ENCODE measurements around the gene LRCH4. TPM values are rescaled to one million over a fixed set of nuclear protein-coding genes. Genes with fewer than 3 reads are reported as not detected.
A peak's percentile ranks its signal among the peaks of the same experiment; 100 is the strongest.

Gene LRCH4
- total and polyA plus RNA-seq, 2 of the 13 experiments (the other 11 are each of a cell fraction or from before 2014, with no cell fraction given), result 7.0 to 9.3 TPM

DNA sequence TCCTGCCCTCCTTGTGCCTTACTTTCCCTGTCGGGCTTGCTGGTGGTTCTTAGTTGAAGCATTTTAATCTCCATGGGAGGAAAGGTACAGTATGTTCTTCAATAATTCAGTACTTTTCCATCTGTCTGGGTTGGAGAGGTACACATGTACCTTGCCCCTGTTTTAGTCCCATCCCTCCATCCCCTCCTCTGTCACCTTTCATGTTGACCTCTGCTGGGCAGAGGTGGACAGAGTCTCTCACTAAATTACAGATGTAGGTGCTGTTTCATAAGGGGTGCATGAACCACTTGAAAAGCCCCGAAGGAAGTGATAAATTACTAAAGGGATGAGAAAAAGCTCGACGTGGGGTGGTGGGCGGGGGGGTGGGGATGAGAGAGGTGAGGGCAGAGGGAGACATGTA is 41.5 kb downstream of the LRCH4 start (continued):
- TF ChIP-seq ZNF841 (CRISPR knock-in tag; IDR thresholded peaks at IDR 0.05; ENCODE audit: borderline replicate concordance) (no peak), JUND (CRISPR knock-in tag; IDR thresholded peaks at IDR 0.05) (no peak), ZC3H13 (CRISPR knock-in tag; IDR thresholded peaks at IDR 0.05) (no peak), NR2F1 (CRISPR knock-in tag; IDR thresholded peaks at IDR 0.05) (peak in 1 of 2 experiments; percentile 85; a peak in 2 of 4 replicates), DMAP1 (CRISPR knock-in tag; IDR thresholded peaks at IDR 0.05) (peak; percentile 50; the same call in 1 of the 2 replicates), NKX3-1 (CRISPR knock-in tag; IDR thresholded peaks at IDR 0.05) (no peak), MEIS2 (CRISPR knock-in tag; IDR thresholded peaks at IDR 0.05) (0 out of 2 replicates have a peak, but pooled peaks have one; percentile 62), MYC (CRISPR knock-in tag; IDR thresholded peaks at IDR 0.05; ENCODE audit: borderline replicate concordance) (no peak), KLF11 (CRISPR knock-in tag; IDR thresholded peaks at IDR 0.05) (no peak), SALL1 (CRISPR knock-in tag; IDR thresholded peaks at IDR 0.05) (no peak; the same call in 1 of the 2 replicates), ARNTL (CRISPR knock-in tag; IDR thresholded peaks at IDR 0.05) (0 out of 2 replicates have a peak, but pooled peaks have one; percentile 43), TARDBP (CRISPR knock-in tag; IDR thresholded peaks at IDR 0.05) (peak; percentile 55; the same call in 1 of the 2 replicates), SP4 (CRISPR knock-in tag; IDR thresholded peaks at IDR 0.05) (no peak), MATR3 (CRISPR knock-in tag; IDR thresholded peaks at IDR 0.05) (no peak), KMT2A (CRISPR knock-in tag; IDR thresholded peaks at IDR 0.05) (no peak), ZNF446 (CRISPR knock-in tag; IDR thresholded peaks at IDR 0.05) (no peak), PAX8 (CRISPR knock-in tag; IDR thresholded peaks at IDR 0.05; ENCODE audit: borderline replicate concordance) (no peak), KDM1A (CRISPR knock-in tag; IDR thresholded peaks at IDR 0.05) (0 out of 2 replicates have a peak, but pooled peaks have one; percentile 17), PRPF4 (IDR thresholded peaks at IDR 0.05; ENCODE audit: low read depth, low read length, poor library complexity, severe bottlenecking) (no peak), BCL6 (CRISPR knock-in tag; IDR thresholded peaks at IDR 0.05) (peak; percentile 69), GTF3A (CRISPR knock-in tag; conservative IDR thresholded peaks at IDR 0.05) (no peak), FOXO1 (CRISPR knock-in tag; IDR thresholded peaks at IDR 0.05) (peak; percentile 58; the same call in 1 of the 2 replicates)
- TF ChIP-seq, protein P1, sequence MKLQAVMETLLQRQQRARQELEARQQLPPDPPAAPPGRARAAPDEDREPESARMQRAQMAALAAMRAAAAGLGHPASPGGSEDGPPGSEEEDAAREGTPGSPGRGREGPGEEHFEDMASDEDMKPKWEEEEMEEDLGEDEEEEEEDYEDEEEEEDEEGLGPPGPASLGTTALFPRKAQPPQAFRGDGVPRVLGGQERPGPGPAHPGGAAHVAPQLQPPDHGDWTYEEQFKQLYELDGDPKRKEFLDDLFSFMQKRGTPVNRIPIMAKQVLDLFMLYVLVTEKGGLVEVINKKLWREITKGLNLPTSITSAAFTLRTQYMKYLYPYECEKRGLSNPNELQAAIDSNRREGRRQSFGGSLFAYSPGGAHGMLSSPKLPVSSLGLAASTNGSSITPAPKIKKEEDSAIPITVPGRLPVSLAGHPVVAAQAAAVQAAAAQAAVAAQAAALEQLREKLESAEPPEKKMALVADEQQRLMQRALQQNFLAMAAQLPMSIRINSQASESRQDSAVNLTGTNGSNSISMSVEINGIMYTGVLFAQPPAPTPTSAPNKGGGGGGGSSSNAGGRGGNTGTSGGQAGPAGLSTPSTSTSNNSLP (IDR thresholded peaks at IDR 0.05; ENCODE audit: low read depth, low read length), result no peak
- TF ChIP-seq, protein P2, sequence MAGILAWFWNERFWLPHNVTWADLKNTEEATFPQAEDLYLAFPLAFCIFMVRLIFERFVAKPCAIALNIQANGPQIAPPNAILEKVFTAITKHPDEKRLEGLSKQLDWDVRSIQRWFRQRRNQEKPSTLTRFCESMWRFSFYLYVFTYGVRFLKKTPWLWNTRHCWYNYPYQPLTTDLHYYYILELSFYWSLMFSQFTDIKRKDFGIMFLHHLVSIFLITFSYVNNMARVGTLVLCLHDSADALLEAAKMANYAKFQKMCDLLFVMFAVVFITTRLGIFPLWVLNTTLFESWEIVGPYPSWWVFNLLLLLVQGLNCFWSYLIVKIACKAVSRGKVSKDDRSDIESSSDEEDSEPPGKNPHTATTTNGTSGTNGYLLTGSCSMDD (CRISPR knock-in tag; IDR thresholded peaks at IDR 0.05), result no peak
- TF ChIP-seq, protein P3, sequence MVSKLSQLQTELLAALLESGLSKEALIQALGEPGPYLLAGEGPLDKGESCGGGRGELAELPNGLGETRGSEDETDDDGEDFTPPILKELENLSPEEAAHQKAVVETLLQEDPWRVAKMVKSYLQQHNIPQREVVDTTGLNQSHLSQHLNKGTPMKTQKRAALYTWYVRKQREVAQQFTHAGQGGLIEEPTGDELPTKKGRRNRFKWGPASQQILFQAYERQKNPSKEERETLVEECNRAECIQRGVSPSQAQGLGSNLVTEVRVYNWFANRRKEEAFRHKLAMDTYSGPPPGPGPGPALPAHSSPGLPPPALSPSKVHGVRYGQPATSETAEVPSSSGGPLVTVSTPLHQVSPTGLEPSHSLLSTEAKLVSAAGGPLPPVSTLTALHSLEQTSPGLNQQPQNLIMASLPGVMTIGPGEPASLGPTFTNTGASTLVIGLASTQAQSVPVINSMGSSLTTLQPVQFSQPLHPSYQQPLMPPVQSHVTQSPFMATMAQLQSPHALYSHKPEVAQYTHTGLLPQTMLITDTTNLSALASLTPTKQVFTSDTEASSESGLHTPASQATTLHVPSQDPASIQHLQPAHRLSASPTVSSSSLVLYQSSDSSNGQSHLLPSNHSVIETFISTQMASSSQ (IDR thresholded peaks at IDR 0.05; ENCODE audit: low read depth), result peak; percentile 41; the same call in 1 of the 2 replicates
- TF ChIP-seq, protein P3 (CRISPR knock-in tag; IDR thresholded peaks at IDR 0.05; ENCODE audit: borderline replicate concordance), result peak; percentile 18; the same call in 1 of the 2 replicates

All from HepG2 (cell line).